NCI-H446 treated with DMSO at 0.1 percent for 48 hours (cell line): ENCODE results near the gene C6orf132.
"Not testable (repeated sequence)": the region's sequence is repeated elsewhere in the genome, so short reads cannot be mapped to it uniquely, and the experiment has no call there.

ENCODE experiments used
- DNase-seq: peaks from one replicate; lab custom pipeline; 2025; lab: John Stamatoyannopoulos, UW

C6orf132 gene

GRCh38 chr6:42142118-42142835, at the start of gene C6orf132:
C6orf132 (minus strand) TSS chr6:42142620; CDS start chr6:42142444, 176 bp downstream.
- DNase-seq, result no peak

- DNase-seq, result no peak
Measured at GRCh38 chr6:42190554-42191183, 48.2 kb upstream of the C6orf132 start.

GRCh38 chr6:42188406-42188805, 46.0 kb upstream of the C6orf132 start:
- no peak for DNase-seq

- no peak for DNase-seq
Measured at GRCh38 chr6:42185597-42185996, 43.2 kb upstream of the C6orf132 start.

- DNase-seq, result no peak
Measured at GRCh38 chr6:42184475-42184874, 42.1 kb upstream of the C6orf132 start.

GRCh38 chr6:42182101-42182500, 39.7 kb upstream of the C6orf132 start:
- no peak for DNase-seq

- DNase-seq, result no peak
Measured at GRCh38 chr6:42179945-42180313, 37.5 kb upstream of the C6orf132 start.

- no peak for DNase-seq
Measured at GRCh38 chr6:42179261-42179944, 37.0 kb upstream of the C6orf132 start.

GRCh38 chr6:42177514-42178364, 35.3 kb upstream of the C6orf132 start:
- no peak for DNase-seq

GRCh38 chr6:42176981-42177380, 34.6 kb upstream of the C6orf132 start:
- DNase-seq, result no peak

GRCh38 chr6:42175860-42176259, 33.4 kb upstream of the C6orf132 start:
- no peak for DNase-seq

- no peak for DNase-seq
Measured at GRCh38 chr6:42173101-42173500, 30.7 kb upstream of the C6orf132 start, which contains the start of gene GUCA1A. GUCA1A (plus strand) TSS chr6:42173364; CDS start chr6:42173614, 250 bp downstream.

- DNase-seq, result no peak
Measured at GRCh38 chr6:42171813-42172581, 29.6 kb upstream of the C6orf132 start.

GRCh38 chr6:42169780-42170179, 27.4 kb upstream of the C6orf132 start:
- DNase-seq, result not testable (repeated sequence)

- no peak for DNase-seq
Measured at GRCh38 chr6:42168650-42169049, 26.2 kb upstream of the C6orf132 start.

GRCh38 chr6:42166444-42167141, 24.2 kb upstream of the C6orf132 start:
- DNase-seq, result peak; percentile 20

- DNase-seq, result no peak
Measured at GRCh38 chr6:42165016-42165415, 22.6 kb upstream of the C6orf132 start.

GRCh38 chr6:42163981-42164380, 21.6 kb upstream of the C6orf132 start:
- no peak for DNase-seq

- no peak for DNase-seq
Measured at GRCh38 chr6:42162812-42163211, 20.4 kb upstream of the C6orf132 start.

GRCh38 chr6:42162384-42162783, 20.0 kb upstream of the C6orf132 start:
- no peak for DNase-seq
